ENCODE data around the gene CDH13.

DNA sequence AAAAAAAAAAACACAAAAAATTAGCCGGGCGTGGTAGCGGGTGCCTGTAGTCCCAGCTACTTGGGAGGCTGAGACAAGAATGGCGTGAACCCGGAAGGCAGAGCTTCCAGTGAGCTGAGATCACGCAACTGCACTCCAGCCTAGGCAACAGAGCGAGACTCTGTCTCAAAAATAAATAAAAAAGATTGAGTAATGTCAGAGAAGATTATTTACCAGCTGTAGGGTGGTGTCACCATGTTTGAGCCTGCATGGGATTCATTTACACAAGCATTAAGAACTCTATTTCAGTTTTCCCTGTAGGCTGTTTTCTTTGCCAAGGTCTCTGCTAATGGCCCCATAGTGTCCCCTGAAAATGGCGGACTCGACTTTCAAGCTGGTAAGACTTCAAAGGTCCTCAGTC lies 575.0 kb downstream of the CDH13 start:
- TF ChIP-seq, protein P1, sequence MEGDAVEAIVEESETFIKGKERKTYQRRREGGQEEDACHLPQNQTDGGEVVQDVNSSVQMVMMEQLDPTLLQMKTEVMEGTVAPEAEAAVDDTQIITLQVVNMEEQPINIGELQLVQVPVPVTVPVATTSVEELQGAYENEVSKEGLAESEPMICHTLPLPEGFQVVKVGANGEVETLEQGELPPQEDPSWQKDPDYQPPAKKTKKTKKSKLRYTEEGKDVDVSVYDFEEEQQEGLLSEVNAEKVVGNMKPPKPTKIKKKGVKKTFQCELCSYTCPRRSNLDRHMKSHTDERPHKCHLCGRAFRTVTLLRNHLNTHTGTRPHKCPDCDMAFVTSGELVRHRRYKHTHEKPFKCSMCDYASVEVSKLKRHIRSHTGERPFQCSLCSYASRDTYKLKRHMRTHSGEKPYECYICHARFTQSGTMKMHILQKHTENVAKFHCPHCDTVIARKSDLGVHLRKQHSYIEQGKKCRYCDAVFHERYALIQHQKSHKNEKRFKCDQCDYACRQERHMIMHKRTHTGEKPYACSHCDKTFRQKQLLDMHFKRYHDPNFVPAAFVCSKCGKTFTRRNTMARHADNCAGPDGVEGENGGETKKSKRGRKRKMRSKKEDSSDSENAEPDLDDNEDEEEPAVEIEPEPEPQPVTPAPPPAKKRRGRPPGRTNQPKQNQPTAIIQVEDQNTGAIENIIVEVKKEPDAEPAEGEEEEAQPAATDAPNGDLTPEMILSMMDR (conservative IDR thresholded peaks at IDR 0.05; ENCODE audit: low read length), result no peak
- TF ChIP-seq EZH2phosphoT487 (IDR thresholded peaks at IDR 0.05; ENCODE audit: borderline replicate concordance, low read depth, low read length), result no peak

Data from OCI-LY7 (cell line).